Measurements from ENCODE around the gene RNF13.

Gene RNF13

DNA sequence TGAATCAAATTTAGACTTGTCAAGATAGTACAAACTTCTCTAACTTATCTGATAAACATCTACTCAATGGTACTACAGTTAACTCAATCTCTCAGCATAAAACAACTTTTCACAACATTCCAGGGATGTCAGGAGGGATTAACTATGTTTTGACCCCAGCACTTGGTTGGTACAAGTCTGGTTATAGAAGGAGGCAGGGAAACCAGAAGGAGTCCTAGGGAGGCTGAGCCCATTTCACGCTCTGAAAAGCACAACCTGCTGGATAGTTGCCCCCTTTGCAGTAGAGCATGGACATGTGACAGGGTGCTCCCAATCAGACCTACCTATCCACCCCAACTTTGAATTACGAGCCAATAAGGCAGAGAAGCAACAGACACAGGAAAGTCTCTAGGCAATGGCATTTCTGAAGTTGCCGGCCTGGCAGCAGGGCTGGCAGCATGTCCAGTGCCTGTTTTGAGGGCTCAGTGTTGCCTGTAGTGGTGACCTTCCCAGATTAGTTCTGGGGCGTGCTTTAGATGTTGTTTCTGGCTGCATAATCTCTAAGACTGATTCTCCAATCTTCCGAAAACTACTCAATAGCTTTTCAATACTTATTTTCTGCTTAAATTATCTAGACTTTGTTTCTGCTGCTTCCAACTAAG, 28.8 kb upstream of the RNF13 start:
- Mint-ChIP-seq H3K27me3 (peaks cover 6% of the 10 kb centered on the region), H3K9me3 (no peaks in the 10 kb centered on the region), H3K4me3 (no peak overlapping the region), H3K4me1 (ENCODE audit: low read depth) (peaks cover 7% of the 10 kb centered on the region), H3K36me3 (ENCODE audit: low read depth) (no peaks in the 10 kb centered on the region), H3K27ac (no peak overlapping the region)

DNA sequence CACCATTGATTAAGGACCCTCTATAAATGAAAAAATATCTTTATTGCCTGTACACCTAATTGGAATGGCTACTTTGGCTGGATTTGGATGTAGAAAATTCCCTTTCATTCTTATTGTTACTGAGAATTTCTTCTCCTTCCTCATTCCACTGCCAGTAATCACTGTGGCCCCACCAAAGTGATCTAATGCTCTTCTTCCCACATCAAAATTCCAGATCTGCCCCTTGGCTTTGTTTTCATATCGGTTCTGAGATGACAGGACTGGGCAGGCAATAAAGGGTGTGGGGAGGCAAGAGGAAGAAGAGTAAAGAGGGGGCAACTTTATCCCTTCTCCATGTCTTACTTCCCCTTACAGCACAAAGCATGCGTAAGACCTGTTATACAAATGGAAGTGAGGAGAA, 22.7 kb upstream of the RNF13 start:
- no peak overlapping the region for H3K4me3 Mint-ChIP-seq
- H3K27ac Mint-ChIP-seq = no peak overlapping the region
- no peaks in the 10 kb centered on the region for H3K36me3 Mint-ChIP-seq (ENCODE audit: low read depth)
- H3K27me3 Mint-ChIP-seq = peaks cover 30% of the 10 kb centered on the region
- H3K9me3 Mint-ChIP-seq = no peaks in the 10 kb centered on the region
- no peaks in the 10 kb centered on the region for H3K4me1 Mint-ChIP-seq (ENCODE audit: low read depth)

DNA sequence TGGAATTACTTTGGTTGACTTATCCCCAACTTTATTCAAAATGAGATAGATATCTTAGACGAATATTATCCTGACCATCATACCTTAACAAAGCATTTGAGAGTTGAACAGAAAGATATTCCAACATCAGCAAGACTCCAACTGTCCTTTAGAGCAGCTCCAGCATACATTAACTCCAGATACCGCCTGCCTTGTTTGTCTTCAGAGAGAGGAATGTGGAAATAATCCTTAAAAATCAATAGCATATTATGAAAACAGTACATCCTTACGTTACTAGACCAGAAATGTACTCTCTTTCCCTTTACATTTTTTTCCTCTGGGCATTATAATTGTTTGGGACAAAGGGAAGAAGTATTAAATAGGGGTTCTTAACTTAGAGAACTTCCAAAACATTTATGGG, 22.3 kb upstream of the RNF13 start:
- no peak overlapping the region for H3K27ac Mint-ChIP-seq
- peaks cover 30% of the 10 kb centered on the region for H3K27me3 Mint-ChIP-seq

DNA sequence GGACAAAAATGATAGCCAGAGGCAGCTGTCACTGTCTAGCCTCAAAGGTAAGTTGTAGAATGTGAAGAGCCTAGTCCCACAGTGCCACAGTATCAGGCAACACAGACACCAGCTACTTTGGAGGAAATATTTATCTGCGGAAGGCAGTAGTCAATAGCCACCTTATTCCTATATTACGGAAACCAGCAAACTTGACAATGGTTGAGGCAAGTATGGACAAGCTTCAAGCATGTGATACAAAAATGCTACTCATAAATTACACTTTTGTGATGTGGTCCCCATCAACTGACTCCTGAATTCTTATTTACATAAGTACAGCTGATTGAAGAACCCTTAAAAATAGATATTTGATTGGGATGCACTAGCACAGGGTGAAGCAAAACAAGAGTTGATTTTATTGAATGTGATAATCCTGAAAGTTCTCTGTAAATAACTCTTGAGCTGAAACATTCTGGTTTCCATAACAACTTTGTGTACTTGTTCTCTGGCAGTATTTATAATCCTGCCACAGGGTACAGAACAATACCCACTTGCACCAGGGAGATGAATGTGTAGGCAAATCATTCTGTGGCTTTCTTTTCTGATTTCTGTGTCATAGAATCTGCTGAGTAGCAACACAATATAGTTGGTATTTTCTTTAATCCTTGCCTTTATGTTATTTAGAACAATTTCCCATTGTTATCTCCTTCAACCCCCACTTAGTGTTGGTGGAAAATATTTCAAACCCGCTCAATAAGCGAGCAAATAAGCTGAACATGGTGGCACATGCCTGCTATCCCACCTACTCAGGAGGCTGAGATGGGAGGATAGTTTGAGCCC, 20.4 kb upstream of the RNF13 start, which contains the start of gene ANKUB1:
Gene ANKUB1 (minus strand): TSS at position 103 of the 819 bp plus-strand sequence. CDS start 188 bp downstream, outside the sequence.
- no peak within 1 kb of the TSS for H3K27ac Mint-ChIP-seq
- H3K4me1 Mint-ChIP-seq (ENCODE audit: low read depth) = no peaks in the 10 kb centered on the region
- H3K36me3 Mint-ChIP-seq (ENCODE audit: low read depth) = no peaks in the 10 kb centered on the region
- H3K9me3 Mint-ChIP-seq = no peaks in the 10 kb centered on the region
- no peak within 1 kb of the TSS for H3K4me3 Mint-ChIP-seq
- H3K27me3 Mint-ChIP-seq = peaks cover 25% of the 10 kb centered on the region

More for the DNA sequence above, 22.3 kb upstream of the RNF13 start:
- H3K4me3 Mint-ChIP-seq = no peak overlapping the region
- no peaks in the 10 kb centered on the region for H3K36me3 Mint-ChIP-seq (ENCODE audit: low read depth)
- no peaks in the 10 kb centered on the region for H3K9me3 Mint-ChIP-seq
- no peaks in the 10 kb centered on the region for H3K4me1 Mint-ChIP-seq (ENCODE audit: low read depth)

DNA sequence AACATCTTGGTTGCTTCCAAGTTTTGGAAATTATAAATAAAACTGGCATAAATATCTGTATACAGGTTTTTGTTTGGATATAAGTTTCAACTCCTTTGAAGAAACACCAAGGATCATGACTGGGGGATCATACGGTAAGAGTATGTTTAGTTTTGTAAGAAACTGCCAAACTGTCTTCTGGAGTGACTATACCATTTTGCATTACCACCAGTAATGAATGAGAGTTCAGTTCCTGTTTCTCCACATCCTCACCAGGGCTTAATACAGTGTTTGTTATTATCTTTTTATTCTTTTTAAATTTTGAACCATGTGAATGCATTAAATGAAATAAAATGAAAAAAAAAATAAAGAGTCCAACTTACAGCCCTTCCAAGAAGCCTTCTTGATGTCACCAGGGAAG, 17.0 kb upstream of the RNF13 start:
- H3K4me3 Mint-ChIP-seq = no peak overlapping the region
- no peak overlapping the region for H3K27ac Mint-ChIP-seq
- H3K27me3 Mint-ChIP-seq = peaks cover 17% of the 10 kb centered on the region
- H3K36me3 Mint-ChIP-seq (ENCODE audit: low read depth) = no peaks in the 10 kb centered on the region
- no peaks in the 10 kb centered on the region for H3K4me1 Mint-ChIP-seq (ENCODE audit: low read depth)
- no peaks in the 10 kb centered on the region for H3K9me3 Mint-ChIP-seq

DNA sequence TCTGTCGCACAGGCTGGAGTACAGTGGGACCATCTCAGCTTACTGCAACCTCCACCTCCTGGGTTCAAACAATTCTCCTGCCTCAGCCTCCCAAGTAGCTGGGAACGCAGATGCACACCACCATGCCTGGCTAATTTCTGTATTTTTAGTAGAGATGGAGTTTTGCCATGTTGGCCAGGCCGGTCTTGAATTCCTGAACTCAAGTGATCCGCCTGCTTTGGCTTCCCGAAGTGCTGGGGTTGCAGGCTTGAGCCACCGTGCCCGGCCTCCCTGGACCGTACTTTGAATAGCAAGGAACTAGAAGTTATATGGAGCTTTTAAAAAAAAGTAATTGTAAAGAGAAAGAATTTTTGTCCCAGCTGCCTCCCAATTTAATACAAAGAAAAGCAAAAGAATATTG, 12.3 kb upstream of the RNF13 start:
- Mint-ChIP-seq H3K9me3 (no peaks in the 10 kb centered on the region), H3K4me3 (no peak overlapping the region), H3K27me3 (peaks cover 6% of the 10 kb centered on the region), H3K27ac (no peak overlapping the region), H3K36me3 (ENCODE audit: low read depth) (no peaks in the 10 kb centered on the region), H3K4me1 (ENCODE audit: low read depth) (no peaks in the 10 kb centered on the region)

DNA sequence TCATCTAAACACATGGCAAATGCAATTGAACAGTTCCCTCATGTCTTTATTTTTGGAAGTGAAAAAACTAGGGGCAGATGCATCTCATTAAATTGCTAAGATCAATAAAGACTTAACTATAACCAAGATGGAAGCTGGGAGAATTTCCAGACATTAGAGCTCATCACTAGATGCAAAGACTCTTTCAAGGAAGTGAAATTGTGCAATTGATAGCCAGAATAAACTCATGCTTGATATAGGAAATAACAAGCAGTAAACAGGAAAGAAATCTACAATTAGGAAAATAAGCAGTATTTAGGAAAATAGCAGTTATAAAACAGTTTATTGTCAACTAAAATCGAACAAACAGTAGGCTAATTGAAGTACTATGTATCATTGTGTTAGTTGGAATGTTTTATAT, 11.8 kb upstream of the RNF13 start:
- Mint-ChIP-seq H3K9me3 (no peaks in the 10 kb centered on the region), H3K27me3 (peaks cover 11% of the 10 kb centered on the region), H3K36me3 (ENCODE audit: low read depth) (no peaks in the 10 kb centered on the region), H3K4me1 (ENCODE audit: low read depth) (no peaks in the 10 kb centered on the region), H3K4me3 (no peak overlapping the region), H3K27ac (no peak overlapping the region)

DNA sequence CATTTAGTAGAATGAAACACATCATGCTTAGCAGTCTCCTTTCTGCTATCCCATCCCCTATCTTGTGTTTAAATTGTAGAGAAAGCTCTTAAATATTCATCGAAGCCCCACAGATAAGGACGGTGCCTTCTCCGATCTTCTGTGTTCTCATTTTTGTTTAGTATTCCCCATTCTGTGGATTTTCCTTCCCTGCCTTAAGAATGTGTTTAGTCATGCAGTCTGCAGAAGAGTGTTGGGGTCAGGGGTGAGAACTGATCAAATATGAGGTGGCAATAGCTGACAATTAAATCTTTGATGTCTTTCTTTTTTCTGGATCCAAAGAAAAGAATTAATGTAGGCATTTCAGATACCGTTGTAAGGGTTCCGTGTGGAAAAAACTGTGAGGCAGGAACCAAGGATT, 11.4 kb upstream of the RNF13 start:
- H3K27me3 Mint-ChIP-seq = peaks cover 15% of the 10 kb centered on the region
- H3K4me3 Mint-ChIP-seq = no peak overlapping the region
- no peaks in the 10 kb centered on the region for H3K36me3 Mint-ChIP-seq (ENCODE audit: low read depth)
- H3K9me3 Mint-ChIP-seq = no peaks in the 10 kb centered on the region
- H3K27ac Mint-ChIP-seq = no peak overlapping the region
- peaks cover 4% of the 10 kb centered on the region for H3K4me1 Mint-ChIP-seq (ENCODE audit: low read depth)

DNA sequence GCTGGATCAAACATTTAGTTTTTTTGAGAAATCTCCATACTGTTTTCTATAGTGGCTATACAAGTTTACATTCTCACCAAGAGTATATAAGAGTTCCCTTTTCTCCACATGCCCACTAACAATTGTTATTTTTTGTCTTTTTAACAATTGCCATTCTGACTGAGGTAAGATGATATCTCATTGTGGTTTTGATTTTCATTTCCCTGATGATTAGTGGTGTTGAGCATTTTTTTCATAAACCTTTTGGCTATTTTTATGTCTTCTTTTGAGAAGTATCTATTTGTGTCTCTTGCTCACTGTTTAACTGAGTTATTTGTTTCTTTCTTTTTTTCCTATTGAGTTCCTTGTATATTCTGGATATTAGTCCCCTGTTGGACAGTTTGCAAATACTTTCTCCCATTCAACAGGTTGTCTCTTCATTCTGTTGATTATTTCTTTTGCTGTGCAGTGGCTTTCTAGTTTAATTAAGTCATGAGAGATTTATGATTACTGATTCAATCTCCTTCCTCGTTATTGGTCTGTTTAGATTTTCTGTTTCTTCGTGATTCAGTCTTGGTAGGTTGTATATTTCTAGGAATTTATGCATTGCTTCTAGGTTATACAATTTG, 6.7 kb upstream of the RNF13 start:
- H3K27ac Mint-ChIP-seq = no peak overlapping the region
- no peaks in the 10 kb centered on the region for H3K9me3 Mint-ChIP-seq
- no peaks in the 10 kb centered on the region for H3K36me3 Mint-ChIP-seq (ENCODE audit: low read depth)
- no peak overlapping the region for H3K4me3 Mint-ChIP-seq
- peaks cover 25% of the 10 kb centered on the region for H3K27me3 Mint-ChIP-seq
- peaks cover 8% of the 10 kb centered on the region for H3K4me1 Mint-ChIP-seq (ENCODE audit: low read depth)

DNA sequence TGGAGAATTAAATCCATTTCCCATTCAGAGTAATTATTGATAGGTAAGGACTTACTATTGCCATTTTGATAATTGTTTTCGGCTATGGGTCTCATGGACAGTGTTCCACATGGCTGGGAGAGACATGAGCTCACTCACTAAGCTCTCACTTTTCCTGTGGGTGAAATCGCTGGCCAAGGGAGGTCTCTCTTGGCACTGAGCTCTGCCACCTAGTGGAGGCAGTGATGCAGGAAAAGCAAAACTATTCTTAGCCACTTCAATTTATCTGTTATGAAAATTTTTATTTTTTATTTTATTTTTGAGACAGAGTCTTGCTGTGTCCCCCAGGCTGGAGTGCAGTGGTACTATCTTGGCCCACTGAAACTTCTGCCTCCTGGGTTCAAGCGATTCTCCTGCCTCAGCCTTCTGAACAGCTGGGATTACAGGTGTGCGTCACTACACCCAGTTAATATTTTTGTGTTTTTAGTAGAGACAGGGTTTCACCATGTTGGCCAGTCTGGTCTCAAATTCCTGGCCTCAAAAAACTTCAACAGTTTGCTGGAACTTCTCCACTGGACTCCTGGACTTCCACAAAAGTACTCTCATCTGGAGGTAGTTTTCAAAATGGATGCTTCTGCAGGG, 4.7 kb upstream of the RNF13 start:
- Mint-ChIP-seq H3K27ac (no peak overlapping the region), H3K4me1 (ENCODE audit: low read depth) (peaks cover 14% of the 10 kb centered on the region), H3K27me3 (peaks cover 25% of the 10 kb centered on the region), H3K9me3 (no peaks in the 10 kb centered on the region), H3K36me3 (ENCODE audit: low read depth) (no peaks in the 10 kb centered on the region), H3K4me3 (peak overlapping the region; percentile 32)

DNA sequence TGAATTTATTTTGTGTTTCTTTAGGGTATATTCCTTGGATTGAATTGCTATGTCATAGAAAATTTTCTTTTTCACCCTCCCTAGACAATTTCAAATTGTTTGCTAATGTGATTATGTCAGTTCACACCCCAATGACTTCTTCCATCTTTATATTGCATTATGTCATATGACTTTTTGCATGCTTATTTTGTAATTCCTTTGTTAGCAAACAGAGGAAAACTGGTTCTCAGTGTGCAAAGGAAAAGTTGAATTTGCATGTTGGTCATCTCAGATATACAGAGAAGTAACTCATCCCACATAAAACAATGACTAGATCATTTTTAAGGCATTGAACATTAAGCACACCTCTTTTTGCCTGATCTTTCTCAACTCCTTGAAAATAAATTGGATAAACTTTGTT, 3.3 kb upstream of the RNF13 start:
- Mint-ChIP-seq H3K9me3 (no peaks in the 10 kb centered on the region), H3K4me3 (no peak overlapping the region), H3K27me3 (peaks cover 25% of the 10 kb centered on the region), H3K4me1 (ENCODE audit: low read depth) (peaks cover 24% of the 10 kb centered on the region), H3K36me3 (ENCODE audit: low read depth) (no peaks in the 10 kb centered on the region), H3K27ac (no peak overlapping the region)

DNA sequence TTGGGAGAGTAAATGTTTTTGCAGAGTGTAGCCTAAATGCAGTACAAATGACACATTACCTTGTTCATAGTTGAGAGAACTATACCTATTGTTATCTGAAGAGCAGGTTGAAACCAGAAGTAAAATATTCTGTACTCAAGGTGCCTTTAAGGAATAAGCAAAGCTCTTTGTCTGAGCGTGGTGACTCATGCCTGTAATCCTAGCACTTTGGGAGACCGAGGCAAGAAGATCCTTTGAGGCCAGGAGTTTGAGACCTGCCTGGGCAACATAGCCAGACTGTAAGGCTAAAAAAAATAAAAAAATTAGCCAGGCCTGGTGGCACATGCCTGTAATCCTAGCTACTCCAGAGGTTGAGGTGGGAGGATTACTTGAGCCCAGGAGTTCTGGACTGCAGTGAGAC, 2.2 kb upstream of the RNF13 start:
- H3K27ac Mint-ChIP-seq = no peak overlapping the region
- no peak overlapping the region for H3K4me3 Mint-ChIP-seq
- H3K4me1 Mint-ChIP-seq (ENCODE audit: low read depth) = peaks cover 35% of the 10 kb centered on the region
- no peaks in the 10 kb centered on the region for H3K9me3 Mint-ChIP-seq
- H3K36me3 Mint-ChIP-seq (ENCODE audit: low read depth) = no peaks in the 10 kb centered on the region
- peaks cover 21% of the 10 kb centered on the region for H3K27me3 Mint-ChIP-seq

DNA sequence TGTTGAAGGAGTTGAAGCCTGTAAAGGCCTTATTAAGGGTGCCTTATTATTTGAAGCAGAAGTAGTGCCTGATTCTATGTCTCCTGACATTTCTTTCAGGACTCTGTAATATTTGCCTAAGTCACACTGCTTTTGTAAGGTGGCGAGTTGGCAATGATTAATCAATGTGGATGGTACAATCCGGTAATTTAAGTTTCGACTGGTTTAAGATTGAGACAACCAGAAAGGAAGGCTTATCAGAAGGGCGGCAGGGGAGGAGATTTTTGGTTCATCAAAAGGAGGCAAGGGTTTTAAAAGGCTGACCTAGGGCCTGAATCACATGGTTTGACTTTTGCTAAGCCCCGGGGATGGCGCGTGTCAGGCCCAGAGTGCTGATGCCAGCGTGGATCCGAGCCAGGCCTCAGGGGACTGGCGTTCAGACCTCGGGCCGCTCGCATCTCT, 830 bp upstream of the RNF13 start:
- Mint-ChIP-seq H3K4me3 (peak overlapping the region; percentile 96), H3K27ac (peak overlapping the region; percentile 100), H3K36me3 (ENCODE audit: low read depth) (no peaks in the 10 kb centered on the region), H3K4me1 (ENCODE audit: low read depth) (peaks cover 44% of the 10 kb centered on the region), H3K27me3 (peaks cover 8% of the 10 kb centered on the region), H3K9me3 (no peaks in the 10 kb centered on the region)

DNA sequence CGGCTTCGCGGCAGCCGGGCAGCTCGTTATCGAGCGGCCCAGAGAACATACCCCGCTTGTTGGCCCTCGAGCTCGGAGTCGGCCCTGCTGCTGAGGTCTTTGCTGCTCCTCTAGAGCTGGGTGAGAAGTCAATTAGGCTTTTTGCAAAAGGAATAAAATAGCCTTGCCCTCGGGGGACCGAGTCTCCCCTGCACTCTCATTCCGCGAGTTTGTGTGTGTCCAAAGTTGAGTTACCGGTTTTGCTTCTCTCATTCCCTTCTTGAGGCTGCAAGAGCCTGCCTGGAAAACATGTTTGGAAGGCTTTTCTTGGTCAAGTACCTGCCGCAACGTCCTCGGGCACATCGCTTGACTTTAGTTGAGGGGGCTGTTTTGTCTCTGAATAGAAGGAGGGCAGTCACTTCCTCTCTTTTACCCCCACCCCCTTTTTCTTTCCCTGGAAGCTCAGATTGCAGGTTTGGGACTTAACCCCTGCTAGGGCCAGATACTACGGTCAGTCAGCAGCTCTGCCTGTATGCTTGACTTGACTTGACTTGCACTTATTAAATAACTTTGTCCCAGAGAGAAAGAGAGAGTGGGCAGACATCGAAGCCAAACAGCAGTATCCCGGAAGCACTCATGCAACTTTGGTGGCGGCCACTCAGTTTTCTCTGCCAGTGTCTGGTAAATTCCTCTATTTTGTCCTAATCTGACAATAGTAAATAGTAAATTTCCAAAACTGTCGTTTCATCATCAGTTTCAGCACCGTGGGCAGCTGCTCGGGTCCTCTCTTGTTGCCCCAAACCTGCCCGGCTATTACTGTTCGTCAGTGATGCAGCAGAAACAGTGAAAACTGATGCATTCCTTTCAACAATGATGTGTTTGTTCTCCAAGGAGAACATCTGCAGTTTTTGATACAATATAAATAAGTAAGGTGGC, 609 bp downstream of the RNF13 start:
- Mint-ChIP-seq H3K4me3 (peak overlapping the region; percentile 96), H3K27me3 (peaks cover 4% of the 10 kb centered on the region), H3K27ac (peak overlapping the region; percentile 100), H3K9me3 (no peaks in the 10 kb centered on the region), H3K4me1 (ENCODE audit: low read depth) (peaks cover 54% of the 10 kb centered on the region), H3K36me3 (ENCODE audit: low read depth) (peaks cover 6% of the 10 kb centered on the region)

All from stimulated activated naive CD8-positive, alpha-beta T cell treated with anti-CD3 and anti-CD28 coated beads, Interleukin-15, Interleukin-2, amounts not matched to agents 100 ng/mL and 50 ng/mL, for 24 hours (primary cell).